Neural cell (in vitro differentiated cells): ENCODE results near the gene NPRL2. TPM values are rescaled to one million over a fixed set of nuclear protein-coding genes. Genes with fewer than 3 reads are reported as not detected.

Experiments
- H2AFZ ChIP-seq: fragments of 200-600, 300-800 bp; sonication (generic), shearing (Covaris generic); 2 replicates; pipeline ENCODE4 v1.6.0; 2014; ENCODE audit warnings: low read depth, mild to moderate bottlenecking, antibody characterized with exemption, low read length, moderate library complexity
- H3F3A ChIP-seq: fragments of 200-600 bp; shearing (Covaris generic); 2 replicates; pipeline ENCODE4 v1.6.1; 2016; ENCODE audit warnings: mild to moderate bottlenecking, moderate library complexity, mixed read lengths, antibody characterized with exemption, low read length; ENCODE audit not compliant: insufficient read depth, poor library complexity, severe bottlenecking
- H3K27ac ChIP-seq: fragments of 200-600, 300-800 bp; sonication (generic), shearing (Covaris generic); 2 replicates; pipeline ENCODE4 v1.5.1; 2014; ENCODE audit warnings: mild to moderate bottlenecking, low read length, moderate library complexity
- H3K27me3 ChIP-seq: fragments of 300-800, 200-600 bp; sonication (generic), shearing (Covaris generic); 2 replicates; pipeline ENCODE4 v1.6.0; 2014; ENCODE audit warnings: mild to moderate bottlenecking, low read depth, low read length, moderate library complexity; ENCODE audit not compliant: insufficient read depth
- H3K36me3 ChIP-seq: fragments of 300-800, 200-600 bp; sonication (generic), shearing (Covaris generic); 2 replicates; pipeline ENCODE4 v1.5.1; 2014; ENCODE audit warnings: mild to moderate bottlenecking, antibody characterized with exemption, low read length, moderate library complexity; ENCODE audit not compliant: insufficient read depth
- H3K4me2 ChIP-seq: fragments of 300-800, 200-600 bp; sonication (generic), shearing (Covaris generic); 2 replicates; pipeline ENCODE4 v1.6.0; 2014; ENCODE audit warnings: mild to moderate bottlenecking, low read length
- H3K4me3 ChIP-seq: fragments of 300-800, 200-600 bp; sonication (generic), shearing (Covaris generic); 2 replicates; pipeline ENCODE4 v1.5.1; 2014; ENCODE audit warnings: mild to moderate bottlenecking, low read length, moderate library complexity
- H3K79me2 ChIP-seq: fragments of 200-600 bp; shearing (Covaris generic); replicated peaks from 2 replicates; pipeline ENCODE4 v1.6.0; 2014; ENCODE audit warnings: mild to moderate bottlenecking, low read length, moderate library complexity; ENCODE audit not compliant: insufficient read depth
- H3K9ac ChIP-seq: fragments of 300-800, 200-600 bp; sonication (generic), shearing (Covaris generic); 2 replicates; pipeline ENCODE4 v1.6.1; 2016; ENCODE audit warnings: mild to moderate bottlenecking, low read length, mixed read lengths
- H3K9me2 ChIP-seq: fragments of 200-600 bp; shearing (Covaris generic); 2 replicates; pipeline ENCODE4 v1.6.1; 2016; ENCODE audit warnings: mild to moderate bottlenecking, low read length, mixed read lengths; ENCODE audit not compliant: insufficient read depth
- H3K9me3 ChIP-seq: fragments of 200-600, 300-800 bp; sonication (generic), shearing (Covaris generic); 2 replicates; pipeline ENCODE4 v1.6.1; 2016; ENCODE audit warnings: mild to moderate bottlenecking, mixed run types, low read length, moderate library complexity, mixed read lengths
- H4K20me1 ChIP-seq: fragments of 200-600 bp; shearing (Covaris generic); 2 replicates; pipeline ENCODE4 v1.6.1; 2016; ENCODE audit warnings: mild to moderate bottlenecking, mixed run types; ENCODE audit not compliant: insufficient read depth
- EP300 ChIP-seq: fragments of 450-650 bp; conservative IDR thresholded peaks from 2 replicates; pipeline ENCODE4 v1.6.1; 2014; ENCODE audit warnings: antibody characterized with exemption, mild to moderate bottlenecking, moderate library complexity; ENCODE audit not compliant: poor library complexity, severe bottlenecking
- EZH2 ChIP-seq: fragments of 200-600, 300-800 bp; shearing (Covaris generic), sonication (generic); IDR thresholded peaks from 2 replicates; pipeline ENCODE4 v1.6.1; 2014; ENCODE audit warnings: antibody characterized with exemption, low read length, borderline replicate concordance, mild to moderate bottlenecking; ENCODE audit not compliant: insufficient read depth, poor library complexity, severe bottlenecking
- MXI1 ChIP-seq: fragments of 450-650 bp; conservative IDR thresholded peaks from 2 replicates; pipeline ENCODE4 v1.6.1; 2014; ENCODE audit warnings: antibody characterized with exemption, mild to moderate bottlenecking; ENCODE audit not compliant: poor library complexity, severe bottlenecking
- POLR2AphosphoS5 ChIP-seq: IDR thresholded peaks from 2 replicates; pipeline ENCODE4 v1.6.1; 2012
- RAD21 ChIP-seq: fragments of 450-650 bp; conservative IDR thresholded peaks from 2 replicates; pipeline ENCODE4 v1.6.1; 2014; ENCODE audit warnings: antibody characterized with exemption, mild to moderate bottlenecking, moderate library complexity
- SMC3 ChIP-seq: fragments of 450-650 bp; conservative IDR thresholded peaks from 2 replicates; pipeline ENCODE4 v1.6.1; 2014; ENCODE audit warnings: antibody characterized with exemption, mild to moderate bottlenecking, moderate library complexity; ENCODE audit not compliant: poor library complexity
- TAF1 ChIP-seq: IDR thresholded peaks from 2 replicates; pipeline ENCODE4 v1.6.1; 2012; ENCODE audit warnings: low read depth
- polyA plus RNA-seq: library from polyadenylated mRNA; depleted of rRNA; stranded (reverse); fragments of >200 nt; gene quantifications from 2 replicates; pipeline ENCODE4 v1.2.3, GENCODE V29; 2014
- TF ChIP-seq, protein P1 (sequence below): fragments of 450-650 bp; IDR thresholded peaks from 2 replicates; pipeline ENCODE4 v1.5.1; 2014; ENCODE audit warnings: antibody characterized with exemption, mild to moderate bottlenecking, moderate library complexity; ENCODE audit not compliant: poor library complexity, severe bottlenecking
- TF ChIP-seq, protein P2 (sequence below): IDR thresholded peaks from 2 replicates; pipeline ENCODE4 v1.6.1; 2012; ENCODE audit warnings: borderline replicate concordance

Gene NPRL2
- polyA plus RNA-seq, 1 donor from 2014 or later = 118 TPM

DNA sequence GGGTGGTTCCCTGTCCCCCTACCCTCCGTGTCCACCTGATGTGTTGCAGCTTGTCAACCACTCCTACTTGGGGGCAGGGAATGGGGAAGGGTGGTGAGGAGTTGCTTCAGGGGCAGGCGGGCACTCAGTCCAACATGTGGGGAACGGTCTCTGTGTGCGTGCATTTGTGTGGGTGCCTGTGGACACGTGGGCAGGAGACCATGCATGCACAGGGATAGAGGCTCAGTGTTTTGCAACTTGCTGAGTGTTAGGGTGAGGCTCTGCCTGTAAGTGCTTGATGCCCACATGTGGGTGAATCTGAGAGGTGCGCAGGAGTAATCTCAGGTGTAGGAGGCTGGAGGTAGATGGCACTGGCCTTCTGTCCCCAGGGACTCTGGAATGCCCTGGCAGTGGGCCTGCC is 33.2 kb upstream of the NPRL2 start:
- TF ChIP-seq EZH2 = no peak
- TF ChIP-seq EP300 = no peak
- TF ChIP-seq RAD21 = no peak
- TF ChIP-seq POLR2AphosphoS5 = no peak
- TF ChIP-seq, protein P1, sequence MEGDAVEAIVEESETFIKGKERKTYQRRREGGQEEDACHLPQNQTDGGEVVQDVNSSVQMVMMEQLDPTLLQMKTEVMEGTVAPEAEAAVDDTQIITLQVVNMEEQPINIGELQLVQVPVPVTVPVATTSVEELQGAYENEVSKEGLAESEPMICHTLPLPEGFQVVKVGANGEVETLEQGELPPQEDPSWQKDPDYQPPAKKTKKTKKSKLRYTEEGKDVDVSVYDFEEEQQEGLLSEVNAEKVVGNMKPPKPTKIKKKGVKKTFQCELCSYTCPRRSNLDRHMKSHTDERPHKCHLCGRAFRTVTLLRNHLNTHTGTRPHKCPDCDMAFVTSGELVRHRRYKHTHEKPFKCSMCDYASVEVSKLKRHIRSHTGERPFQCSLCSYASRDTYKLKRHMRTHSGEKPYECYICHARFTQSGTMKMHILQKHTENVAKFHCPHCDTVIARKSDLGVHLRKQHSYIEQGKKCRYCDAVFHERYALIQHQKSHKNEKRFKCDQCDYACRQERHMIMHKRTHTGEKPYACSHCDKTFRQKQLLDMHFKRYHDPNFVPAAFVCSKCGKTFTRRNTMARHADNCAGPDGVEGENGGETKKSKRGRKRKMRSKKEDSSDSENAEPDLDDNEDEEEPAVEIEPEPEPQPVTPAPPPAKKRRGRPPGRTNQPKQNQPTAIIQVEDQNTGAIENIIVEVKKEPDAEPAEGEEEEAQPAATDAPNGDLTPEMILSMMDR = no peak
- TF ChIP-seq SMC3 = no peak
- TF ChIP-seq, protein P2, sequence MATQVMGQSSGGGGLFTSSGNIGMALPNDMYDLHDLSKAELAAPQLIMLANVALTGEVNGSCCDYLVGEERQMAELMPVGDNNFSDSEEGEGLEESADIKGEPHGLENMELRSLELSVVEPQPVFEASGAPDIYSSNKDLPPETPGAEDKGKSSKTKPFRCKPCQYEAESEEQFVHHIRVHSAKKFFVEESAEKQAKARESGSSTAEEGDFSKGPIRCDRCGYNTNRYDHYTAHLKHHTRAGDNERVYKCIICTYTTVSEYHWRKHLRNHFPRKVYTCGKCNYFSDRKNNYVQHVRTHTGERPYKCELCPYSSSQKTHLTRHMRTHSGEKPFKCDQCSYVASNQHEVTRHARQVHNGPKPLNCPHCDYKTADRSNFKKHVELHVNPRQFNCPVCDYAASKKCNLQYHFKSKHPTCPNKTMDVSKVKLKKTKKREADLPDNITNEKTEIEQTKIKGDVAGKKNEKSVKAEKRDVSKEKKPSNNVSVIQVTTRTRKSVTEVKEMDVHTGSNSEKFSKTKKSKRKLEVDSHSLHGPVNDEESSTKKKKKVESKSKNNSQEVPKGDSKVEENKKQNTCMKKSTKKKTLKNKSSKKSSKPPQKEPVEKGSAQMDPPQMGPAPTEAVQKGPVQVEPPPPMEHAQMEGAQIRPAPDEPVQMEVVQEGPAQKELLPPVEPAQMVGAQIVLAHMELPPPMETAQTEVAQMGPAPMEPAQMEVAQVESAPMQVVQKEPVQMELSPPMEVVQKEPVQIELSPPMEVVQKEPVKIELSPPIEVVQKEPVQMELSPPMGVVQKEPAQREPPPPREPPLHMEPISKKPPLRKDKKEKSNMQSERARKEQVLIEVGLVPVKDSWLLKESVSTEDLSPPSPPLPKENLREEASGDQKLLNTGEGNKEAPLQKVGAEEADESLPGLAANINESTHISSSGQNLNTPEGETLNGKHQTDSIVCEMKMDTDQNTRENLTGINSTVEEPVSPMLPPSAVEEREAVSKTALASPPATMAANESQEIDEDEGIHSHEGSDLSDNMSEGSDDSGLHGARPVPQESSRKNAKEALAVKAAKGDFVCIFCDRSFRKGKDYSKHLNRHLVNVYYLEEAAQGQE = no peak
- no peak for TF ChIP-seq TAF1
- no peak for TF ChIP-seq MXI1
- Histone ChIP-seq H3K9ac (no peak overlapping the region), H3K9me2 (no peaks in the 10 kb centered on the region), H3K4me2 (no peak overlapping the region), H2AFZ (no peak overlapping the region), H3K9me3 (no peaks in the 10 kb centered on the region), H3K4me3 (no peak overlapping the region), H4K20me1 (no peaks in the 10 kb centered on the region), H3F3A (no peaks in the 10 kb centered on the region), H3K27ac (no peak overlapping the region), H3K36me3 (no peaks in the 10 kb centered on the region), H3K27me3 (no peaks in the 10 kb centered on the region), H3K79me2 (no peaks in the 10 kb centered on the region)

DNA sequence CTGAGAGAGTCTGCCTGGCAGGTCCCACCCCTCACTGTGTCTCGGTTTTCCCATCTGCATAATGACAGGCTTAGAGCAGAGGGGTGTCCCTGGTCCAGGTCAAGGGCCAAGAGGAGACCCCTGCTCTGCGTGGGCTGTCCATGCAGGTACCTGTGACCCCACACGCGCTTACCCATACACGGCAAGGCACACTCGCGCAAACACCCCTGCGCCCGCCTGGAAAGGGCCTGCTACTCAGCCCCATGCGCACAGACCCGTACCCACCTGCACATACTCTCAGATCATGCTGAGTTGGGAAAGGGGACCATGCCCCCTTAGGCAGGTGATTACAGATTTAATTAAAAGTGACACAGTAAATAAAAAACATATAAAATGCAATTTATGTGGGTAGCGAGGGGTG is 32.1 kb upstream of the NPRL2 start:
- TF ChIP-seq EZH2 (no peak), EP300 (no peak), RAD21 (no peak), SMC3 (no peak), POLR2AphosphoS5 (no peak), MXI1 (no peak), TAF1 (no peak)
- TF ChIP-seq, protein P1 = no peak
- TF ChIP-seq, protein P2 = no peak
- Histone ChIP-seq H3K9me3 (no peaks in the 10 kb centered on the region), H3K36me3 (no peaks in the 10 kb centered on the region), H3K9me2 (no peaks in the 10 kb centered on the region), H3K4me3 (no peak overlapping the region), H4K20me1 (no peaks in the 10 kb centered on the region), H3K79me2 (no peaks in the 10 kb centered on the region), H3K4me2 (no peak overlapping the region), H3F3A (no peaks in the 10 kb centered on the region), H2AFZ (no peak overlapping the region), H3K27me3 (no peaks in the 10 kb centered on the region), H3K9ac (no peak overlapping the region), H3K27ac (no peak overlapping the region)
